ENCODE measurements around the gene WDR45B.
"Not testable (repeated sequence)": the region's sequence is repeated elsewhere in the genome, so short reads cannot be mapped to it uniquely, and the experiment has no call there.

WDR45B gene

GRCh38 chr17:82577300-82577699 is 70.9 kb downstream of the WDR45B start:
- no peak for DNase-seq

DNA sequence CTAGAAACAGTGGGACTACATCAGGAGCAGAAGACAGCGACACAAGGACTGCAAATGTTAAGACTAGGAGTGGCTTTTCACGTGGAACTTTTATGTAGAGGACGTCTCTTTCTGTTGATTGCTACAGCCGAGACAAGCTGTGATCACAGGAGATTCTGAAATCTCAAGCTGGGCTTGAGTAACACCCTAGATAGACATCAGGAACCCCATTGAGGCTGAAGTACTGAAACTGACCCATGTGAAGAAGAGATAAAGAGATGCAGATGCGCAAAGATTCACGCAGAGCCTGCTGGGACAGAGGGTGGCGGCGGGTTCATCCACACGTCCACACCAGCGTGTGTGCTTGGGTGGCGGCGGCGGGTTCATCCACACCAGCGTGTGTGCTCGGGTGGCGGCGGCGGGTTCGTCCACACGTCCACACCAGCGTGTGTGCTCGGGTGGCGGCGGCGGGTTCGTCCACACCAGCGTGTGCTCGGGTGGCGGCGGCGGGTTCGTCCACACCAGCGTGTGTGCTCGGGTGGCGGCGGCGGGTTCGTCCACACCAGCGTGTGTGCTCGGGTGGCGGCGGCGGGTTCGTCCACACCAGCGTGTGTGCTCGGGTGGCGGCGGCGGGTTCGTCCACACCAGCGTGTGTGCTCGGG is 72.5 kb downstream of the WDR45B start:
- DNase-seq: not testable (repeated sequence)

DNA sequence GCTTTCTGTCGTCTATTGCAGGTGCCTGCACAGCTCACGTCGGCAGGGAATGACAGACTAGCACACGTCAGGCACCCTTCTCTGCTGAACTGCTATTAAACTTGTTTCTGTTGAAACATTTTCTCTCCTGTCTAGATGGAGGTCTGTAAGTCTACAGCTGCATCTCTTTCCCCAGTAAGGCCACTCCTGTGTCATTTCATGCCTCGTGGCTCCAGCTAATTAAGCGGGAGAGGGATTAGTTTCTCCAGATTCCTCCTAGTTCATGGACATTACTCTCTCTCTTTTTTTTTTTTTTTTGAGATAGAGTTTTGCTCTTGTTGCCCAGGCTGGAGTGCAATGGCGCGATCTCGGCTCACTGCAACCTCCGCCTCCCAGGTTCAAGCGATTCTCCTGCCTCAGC is 74.2 kb downstream of the WDR45B start:
- no peak for DNase-seq

DNA sequence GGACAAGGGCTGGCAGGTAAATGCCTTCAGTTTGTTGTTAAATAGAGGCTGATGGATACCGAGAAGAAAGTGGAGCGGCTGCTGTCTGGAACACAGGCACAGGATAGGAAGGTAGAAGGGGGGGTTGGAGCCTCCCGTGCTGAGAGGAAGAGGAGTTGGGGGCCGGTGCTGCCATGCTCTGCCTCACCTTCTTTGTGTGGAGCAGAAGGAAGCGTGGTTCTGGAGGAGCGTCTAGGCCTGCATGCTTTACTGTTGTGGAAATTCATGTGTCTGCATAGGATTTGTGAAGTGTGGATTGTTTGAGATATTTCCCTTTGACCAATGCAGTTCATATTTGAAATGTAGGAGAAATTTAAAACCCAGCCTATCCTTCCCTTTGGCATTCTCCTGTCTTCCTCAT is 76.4 kb downstream of the WDR45B start:
- DNase-seq: no peak

DNA sequence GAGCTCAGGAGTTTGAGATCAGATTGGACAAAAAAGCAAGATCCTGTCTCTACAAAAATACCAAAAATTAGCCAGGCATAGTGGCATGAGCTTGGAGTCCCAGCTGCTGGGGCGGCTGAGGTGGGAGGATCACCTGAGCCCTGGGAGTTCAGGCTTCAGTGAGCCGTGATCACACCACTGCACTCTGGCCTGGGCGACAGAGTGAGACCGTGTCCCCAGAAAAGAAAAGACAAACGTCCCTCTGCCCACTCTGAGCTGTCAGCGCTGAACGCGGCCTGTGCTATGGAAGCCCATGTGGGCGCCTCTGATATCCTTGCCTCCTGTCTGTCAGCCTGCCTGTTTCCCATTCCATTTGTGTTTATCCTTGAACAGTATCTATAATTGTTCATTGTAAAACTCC is 78.0 kb downstream of the WDR45B start:
- no peak for DNase-seq

DNA sequence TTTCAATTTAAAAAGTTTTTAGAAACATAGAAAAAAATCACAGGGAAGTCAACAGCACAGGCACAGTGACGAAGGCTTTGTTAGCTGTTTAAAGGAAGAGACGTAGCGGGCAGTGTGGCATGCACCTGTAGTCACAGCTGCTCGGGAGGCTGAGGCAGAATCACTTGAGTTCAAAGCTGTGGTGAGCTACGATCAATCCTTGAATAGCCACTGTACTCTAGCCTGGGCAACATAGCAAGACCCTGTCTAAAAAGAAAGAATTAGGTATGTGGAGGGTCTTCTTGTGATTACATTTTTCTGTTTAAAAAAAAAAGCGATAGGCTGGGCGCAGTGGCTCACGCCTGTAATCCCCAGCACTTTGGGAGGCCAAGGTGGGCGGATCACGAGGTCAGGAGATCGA is 78.6 kb downstream of the WDR45B start:
- DNase-seq: no peak

DNA sequence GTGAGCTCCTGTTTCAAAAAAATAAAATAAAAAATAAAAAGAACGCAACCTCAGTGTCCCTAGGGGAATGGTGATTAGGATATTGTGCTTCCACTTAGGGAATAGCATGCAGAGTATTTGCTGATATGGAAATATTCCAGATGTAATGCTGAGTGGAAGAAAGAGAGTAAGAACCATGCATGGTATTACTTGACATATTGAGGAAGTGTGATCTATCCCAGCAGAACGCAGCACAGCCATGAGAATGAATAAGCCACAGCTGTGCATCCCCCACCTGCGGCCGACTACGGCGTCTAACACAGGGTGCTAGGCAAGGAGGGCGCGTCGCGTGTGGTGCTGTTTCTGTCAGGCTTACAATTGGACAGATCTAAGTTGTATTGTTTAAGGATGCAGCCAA is 79.2 kb downstream of the WDR45B start:
- no peak for DNase-seq

GRCh38 chr17:82567286-82567685 is 81.0 kb downstream of the WDR45B start:
- DNase-seq: no peak

GRCh38 chr17:82566129-82566960 is 81.9 kb downstream of the WDR45B start:
- no peak for DNase-seq

- DNase-seq: no peak
Observed at GRCh38 chr17:82565551-82565950, 82.7 kb downstream of the WDR45B start.

Data from cortex of kidney (tissue), 1 donor.